ENCODE measurements around the gene DYRK1B.

The DYRK1B gene

GRCh38 chr19:39852882-39853281, 18.9 kb upstream of the DYRK1B start:
- no peak for DNase-seq

GRCh38 chr19:39850892-39851291, 16.9 kb upstream of the DYRK1B start:
- DNase-seq: no peak

- DNase-seq: no peak
Observed at GRCh38 chr19:39848392-39848791, 14.4 kb upstream of the DYRK1B start.

DNA sequence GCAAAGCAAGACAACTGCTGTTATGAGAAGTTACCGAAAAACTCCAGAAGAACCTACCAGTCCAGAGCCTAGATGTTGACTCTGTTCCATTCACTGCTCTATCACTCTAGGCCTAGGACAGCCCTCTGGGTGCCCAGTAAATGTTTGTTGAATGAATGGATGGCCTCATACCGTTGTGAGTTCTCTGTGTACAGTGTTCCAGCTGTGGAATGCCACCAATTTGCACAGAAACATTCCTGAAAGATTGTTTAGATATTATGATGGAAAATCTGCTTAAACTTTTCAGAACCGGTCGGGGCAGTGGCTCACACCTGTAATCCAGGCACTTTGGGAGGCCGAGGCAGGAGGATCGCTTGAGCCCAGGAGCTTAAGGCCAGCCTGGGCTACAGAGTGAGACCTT, 13.6 kb upstream of the DYRK1B start:
- DNase-seq: no peak

DNA sequence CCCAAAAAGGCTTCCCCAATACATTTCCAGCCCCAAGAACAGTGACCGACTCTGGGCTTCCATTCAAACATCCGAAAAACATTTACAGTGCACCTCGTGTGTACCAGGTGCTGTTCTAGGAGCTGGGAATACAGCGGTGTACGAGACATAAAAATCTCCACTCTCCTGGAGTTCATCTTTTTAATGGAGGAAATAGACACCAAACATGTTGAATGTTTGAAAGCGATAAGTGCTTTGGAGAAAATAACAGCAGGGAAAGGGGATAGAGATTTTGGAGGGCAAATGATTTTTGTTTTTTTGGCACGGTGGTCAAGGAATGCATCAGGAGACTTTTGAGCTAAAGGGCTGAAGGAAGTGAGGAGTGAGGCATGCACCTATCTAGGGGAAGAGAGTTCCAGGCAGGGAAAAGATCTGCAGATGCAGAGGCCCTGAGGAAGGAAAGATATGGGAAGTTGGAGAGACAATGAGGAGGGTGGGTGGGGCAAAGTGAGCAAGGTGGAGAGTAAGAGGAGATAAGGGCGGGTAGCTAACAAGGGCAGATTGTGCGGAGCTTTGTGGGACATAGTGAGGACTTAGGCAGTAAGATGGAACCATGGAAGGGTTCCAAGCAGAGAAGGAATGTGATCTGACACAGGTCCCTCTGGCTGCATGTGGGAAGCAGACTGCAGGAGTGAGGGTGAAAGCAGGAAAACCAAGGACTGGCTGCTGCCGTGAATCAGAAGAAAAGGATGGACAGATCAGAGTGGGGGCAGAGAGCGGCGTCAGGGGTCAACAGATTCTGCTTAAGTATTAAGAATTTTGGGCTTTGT, 12.9 kb upstream of the DYRK1B start:
- no peak for DNase-seq

GRCh38 chr19:39845933-39846677, 12.1 kb upstream of the DYRK1B start, which contains the start of gene FBL:
Gene FBL, minus strand, starts transcription at chr19:39846379. Its CDS starts 79 bp downstream, at chr19:39846300.
- DNase-seq: peak; percentile 95

DNA sequence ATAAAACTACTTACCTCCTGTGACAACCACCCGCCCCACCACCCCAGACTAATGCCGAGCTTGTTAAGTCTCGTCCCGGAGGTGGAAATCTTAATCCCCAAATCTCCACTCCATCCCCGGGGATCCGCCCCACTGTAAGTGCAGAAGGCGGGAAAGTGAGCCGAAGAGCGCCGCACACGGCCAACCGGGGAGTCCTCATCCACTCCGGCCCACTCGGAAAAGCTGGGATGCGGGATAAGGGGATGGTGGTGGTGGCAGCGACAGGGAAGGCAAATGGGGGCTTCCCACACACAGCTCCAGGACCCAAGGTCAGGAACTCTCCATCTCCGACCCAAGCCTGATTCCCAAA, 11.6 kb upstream of the DYRK1B start:
- no peak for DNase-seq

- DNase-seq: no peak
Observed at GRCh38 chr19:39845172-39845571, 11.2 kb upstream of the DYRK1B start.

GRCh38 chr19:39843919-39844793, 10.2 kb upstream of the DYRK1B start:
- DNase-seq: no peak

- no peak for DNase-seq
Observed at GRCh38 chr19:39842693-39843435, 8.9 kb upstream of the DYRK1B start.

- no peak for DNase-seq
Observed at GRCh38 chr19:39841041-39841440, 7.1 kb upstream of the DYRK1B start.

GRCh38 chr19:39840492-39840891, 6.5 kb upstream of the DYRK1B start:
- no peak for DNase-seq

- no peak for DNase-seq
Observed at GRCh38 chr19:39839678-39840327, 5.8 kb upstream of the DYRK1B start.

GRCh38 chr19:39838569-39838968, 4.6 kb upstream of the DYRK1B start:
- DNase-seq: no peak

GRCh38 chr19:39837978-39838377, 4.0 kb upstream of the DYRK1B start:
- DNase-seq: no peak

DNA sequence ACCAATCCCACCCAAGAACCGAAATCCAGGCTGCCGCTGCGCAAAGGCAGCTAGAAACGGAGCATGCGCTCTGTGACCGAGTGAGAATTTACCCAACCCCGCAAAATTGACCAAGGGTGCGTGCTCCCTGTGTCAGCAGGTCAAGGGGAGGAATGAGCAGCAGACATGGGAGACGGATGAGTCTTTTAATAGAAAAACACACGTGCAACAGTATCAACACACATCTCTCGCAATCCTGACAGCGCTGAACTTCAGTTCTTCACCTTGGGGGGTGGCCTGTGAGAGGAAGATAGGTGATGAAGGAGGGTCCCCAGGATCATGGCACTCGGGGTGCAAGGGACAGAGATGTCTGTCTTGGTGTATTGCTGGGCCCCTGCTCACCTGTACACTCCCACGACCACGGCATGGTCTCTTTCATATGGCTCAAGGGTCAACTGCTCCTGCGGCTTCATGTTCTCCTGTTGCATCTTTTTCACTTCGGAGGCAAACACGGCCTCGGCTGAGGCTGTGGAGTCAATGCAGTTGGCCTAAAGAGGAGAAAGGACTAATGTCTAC, 402 bp upstream of the DYRK1B start:
- DNase-seq: no peak

GRCh38 chr19:39833160-39833463, 850 bp downstream of the DYRK1B start:
- DNase-seq: no peak

GRCh38 chr19:39832341-39833083, 1.4 kb downstream of the DYRK1B start:
- DNase-seq: no peak

DNA sequence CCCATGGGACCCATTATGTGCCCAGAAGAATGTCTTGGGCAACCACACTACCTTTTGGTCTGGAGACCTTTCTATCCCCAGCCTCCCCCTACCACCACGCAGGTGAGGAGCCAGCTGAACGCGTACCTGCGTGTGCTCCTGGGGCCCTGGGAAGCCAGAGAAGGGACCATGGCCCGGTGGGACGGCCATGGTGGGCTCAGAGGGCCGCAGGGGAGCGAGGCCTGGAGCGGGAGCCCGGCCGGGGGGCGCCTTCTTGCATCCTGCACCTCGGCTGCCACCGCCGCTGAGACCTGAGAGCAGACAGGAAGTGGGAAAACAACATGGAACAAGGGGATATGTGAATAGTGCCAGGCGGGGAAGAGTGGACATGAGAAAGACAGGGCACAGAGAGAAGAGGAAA, 2.3 kb downstream of the DYRK1B start:
- DNase-seq: no peak

GRCh38 chr19:39830847-39831246, 3.1 kb downstream of the DYRK1B start:
- no peak for DNase-seq

- DNase-seq: no peak
Observed at GRCh38 chr19:39830406-39830805, 3.6 kb downstream of the DYRK1B start.
